ENCODE results near the gene EVX1.
A peak's percentile ranks its signal among the peaks of the same experiment; 100 is the strongest.

EVX1 gene

GRCh38 chr7:27242555-27243339 lies at the start of gene EVX1:
Gene EVX1, plus strand, starts transcription at chr7:27242802. Its CDS starts 229 bp downstream, at chr7:27243031.
- DNase-seq = no peak

- no peak for DNase-seq
Measured at GRCh38 chr7:27193335-27194001, 49.1 kb upstream of the EVX1 start.

GRCh38 chr7:27194002-27194352 lies 48.6 kb upstream of the EVX1 start:
- DNase-seq = no peak

- DNase-seq = no peak
Measured at GRCh38 chr7:27194686-27195379, 47.8 kb upstream of the EVX1 start.

GRCh38 chr7:27196287-27196767 lies 46.3 kb upstream of the EVX1 start:
- peak; percentile 78 for DNase-seq

- DNase-seq = no peak
Measured at GRCh38 chr7:27197137-27198042, 45.2 kb upstream of the EVX1 start.

GRCh38 chr7:27198138-27198841 lies 44.3 kb upstream of the EVX1 start:
- DNase-seq = no peak

- no peak for DNase-seq
Measured at GRCh38 chr7:27198871-27199801, 43.5 kb upstream of the EVX1 start.

GRCh38 chr7:27199849-27200760 lies 42.5 kb upstream of the EVX1 start, which contains the start of gene HOXA13:
Gene HOXA13, minus strand, starts transcription at chr7:27200091. Its CDS starts 14 bp downstream, at chr7:27200077.
- DNase-seq = no peak

GRCh38 chr7:27200761-27201579 lies 41.6 kb upstream of the EVX1 start:
- no peak for DNase-seq

GRCh38 chr7:27201580-27202017 lies 41.0 kb upstream of the EVX1 start:
- no peak for DNase-seq

- DNase-seq = no peak
Measured at GRCh38 chr7:27202018-27202861, 40.4 kb upstream of the EVX1 start.

- no peak for DNase-seq
Measured at GRCh38 chr7:27202862-27203134, 39.8 kb upstream of the EVX1 start.

- DNase-seq = no peak
Measured at GRCh38 chr7:27203365-27203953, 39.1 kb upstream of the EVX1 start.

GRCh38 chr7:27203964-27204594 lies 38.5 kb upstream of the EVX1 start:
- DNase-seq = no peak

GRCh38 chr7:27204851-27205322 lies 37.7 kb upstream of the EVX1 start:
- DNase-seq = no peak

All from stimulated activated naive CD4-positive, alpha-beta T cell treated with Interleukin-2 at 50 U/mL for 16 hours (primary cell).